ENCODE measurements around the gene TPCN2. TPM values are rescaled to one million over a fixed set of nuclear protein-coding genes. Genes with fewer than 3 reads are reported as not detected.

The TPCN2 gene
- total and polyA plus RNA-seq, 2 of the 8 experiments (the other 6 are each of a cell fraction or from before 2014, with no cell fraction given): 9.7 to 18.6 TPM

DNA sequence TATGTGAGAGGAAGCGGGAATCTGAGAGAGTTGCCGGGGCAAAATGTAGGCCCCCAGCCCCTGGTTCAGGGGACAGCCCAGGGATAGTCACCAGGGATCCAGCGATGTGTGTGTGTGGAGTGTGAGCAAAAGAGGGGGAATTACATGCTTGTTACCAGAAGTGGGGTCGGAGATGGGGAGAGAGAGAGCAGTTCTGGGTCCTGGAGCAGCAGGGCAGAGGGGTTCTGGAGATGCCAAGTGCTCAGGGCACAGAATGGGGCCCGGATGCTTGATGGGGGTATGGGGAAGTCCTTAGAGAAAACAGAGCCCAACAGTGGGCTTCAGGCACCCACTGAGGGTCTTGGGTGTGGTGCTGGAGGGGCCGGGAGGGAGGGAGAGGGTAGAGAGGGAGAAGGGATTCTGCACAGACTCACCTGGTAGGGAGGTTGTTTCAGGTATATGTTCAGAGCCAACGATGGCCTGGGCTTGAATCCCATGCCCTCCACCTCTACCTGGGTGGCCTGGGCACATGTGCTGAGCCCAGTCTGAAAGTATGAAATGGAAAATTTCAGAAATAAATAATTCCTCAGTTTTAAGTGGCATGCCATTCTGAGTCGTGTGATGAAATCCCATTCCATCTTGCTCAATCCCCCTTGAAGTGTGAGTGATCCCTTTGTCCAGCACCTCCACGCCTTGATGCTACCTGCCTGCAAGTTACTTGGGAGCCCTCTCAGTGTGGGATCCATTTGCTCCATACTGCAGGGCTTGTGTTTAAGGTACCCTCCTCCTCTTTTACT, 119.4 kb downstream of the TPCN2 start:
- no peak for TF ChIP-seq HDAC6 (IDR thresholded peaks at IDR 0.05; ENCODE audit: low read depth, low read length)
- 0 out of 2 replicates have a peak, but pooled peaks have one; percentile 24 for TF ChIP-seq CEBPB (IDR thresholded peaks at IDR 0.05; ENCODE audit: low read depth, low read length)
- TF ChIP-seq SP1 (IDR thresholded peaks at IDR 0.05; ENCODE audit: low read depth, low read length): no peak
- TF ChIP-seq PHF8 (conservative IDR thresholded peaks at IDR 0.05; ENCODE audit: low read depth, low read length): no peak
- H3K4me1 ChIP-seq (replicated peaks in 1 of 4; ENCODE audit: control insufficient read depth in 3 of 4, insufficient read depth in 4 of 4, low read length in 3 of 4): peaks cover 0 to 7% (median 1%) of the 10 kb centered on the region in 4 experiments; a peak in 3 of 7 replicates
- H3K14ac ChIP-seq (ENCODE audit: insufficient read length): no peak overlapping the region
- no peak overlapping the region for H2BK5ac ChIP-seq (ENCODE audit: low read depth, low read length)
- no peak overlapping the region for H2BK20ac ChIP-seq (ENCODE audit: low read length)
- H2BK120ac ChIP-seq (replicated peaks; ENCODE audit: low read depth, low read length): no peak overlapping the region
- no peaks in the 10 kb centered on the region for H3K79me1 ChIP-seq (ENCODE audit: low read depth, low read length)
- H4K20me1 ChIP-seq (replicated peaks in 1 of 2; ENCODE audit: control insufficient read depth in 1 of 2, insufficient read depth in 2 of 2, low read length in 2 of 2): no peaks in the 10 kb centered on the region
- no peak overlapping the region for H4K5ac ChIP-seq (ENCODE audit: insufficient read length, low read depth, low read length)
- DNase-seq (ENCODE audit: low read depth in 1 of 2, low spot score in 2 of 2): no peak
- no peak overlapping the region for H3K23ac ChIP-seq (ENCODE audit: insufficient read length)
- H4K8ac ChIP-seq (ENCODE audit: extremely low read depth, insufficient read depth, low read length): no peak overlapping the region
- no peaks in the 10 kb centered on the region for H3K23me2 ChIP-seq (ENCODE audit: low read depth, low read length)
- no peak overlapping the region for H3K9ac ChIP-seq (replicated peaks in 1 of 4; ENCODE audit: extremely low read depth in 1 of 4, low read depth in 3 of 4, low read length in 3 of 4)
- CTCF ChIA-PET (ENCODE audit: partially characterized antibody): interaction anchor here (1.3 to 1.9 kb wide), 2 partner anchors 10 to 37 kb away, joined by 4 to 6 read pairs; no protein-coding TSS in a partner anchor
- no peak overlapping the region; the same call in 1 of the 2 replicates for H3K18ac ChIP-seq (ENCODE audit: extremely low read depth, low read length)
- no peaks in the 10 kb centered on the region for H3K27me3 ChIP-seq (replicated peaks in 1 of 4; ENCODE audit: control insufficient read depth in 3 of 4, extremely low read depth in 1 of 4, insufficient read depth in 3 of 4, low read length in 3 of 4)
- no peak overlapping the region for H4K91ac ChIP-seq (replicated peaks; ENCODE audit: insufficient read length, low read length)
- 0 out of 2 replicates have a peak overlapping the region, but pooled peaks have one; percentile 27 for H2BK12ac ChIP-seq (ENCODE audit: low read depth, low read length)
- no peak overlapping the region for H3K4me3 ChIP-seq (ENCODE audit: extremely low read depth in 1 of 4, insufficient read depth in 2 of 4, low read depth in 3 of 4, low read length in 4 of 4)
- H2BK15ac ChIP-seq (ENCODE audit: low read length): no peak overlapping the region
- H3K4ac ChIP-seq (replicated peaks; ENCODE audit: insufficient read length, low read depth, low read length): no peak overlapping the region
- H3K56ac ChIP-seq (replicated peaks; ENCODE audit: insufficient read length, low read depth, low read length): no peak overlapping the region
- no peaks in the 10 kb centered on the region for H3K79me2 ChIP-seq (ENCODE audit: control insufficient read depth in 1 of 2, insufficient read depth in 2 of 2, low read length in 2 of 2)
- 0 out of 2 replicates have a peak overlapping the region, but pooled peaks have one; percentile 40 for H2AK5ac ChIP-seq (ENCODE audit: low read depth, low read length)
- POLR2A ChIA-PET (ENCODE audit: partially characterized antibody): interaction anchor here (1.8 kb wide), 1 partner anchor 37 kb away, joined by 5 read pairs; no protein-coding TSS in a partner anchor
- H3K9me3 ChIP-seq (ENCODE audit: insufficient read depth in 2 of 2, low read depth in 1 of 2, low read length in 1 of 2): peaks cover 0 to 7% of the 10 kb centered on the region in 2 experiments; a peak in 2 of 4 replicates
- no peak overlapping the region for H3K4me2 ChIP-seq (ENCODE audit: insufficient read depth in 1 of 2, low read depth in 2 of 2, low read length in 2 of 2)
- FAIRE-seq: no peak
- no peak overlapping the region for H3K27ac ChIP-seq (ENCODE audit: low read depth, low read length)
- no peaks in the 10 kb centered on the region for H3K36me3 ChIP-seq (ENCODE audit: control insufficient read depth in 2 of 4, insufficient read depth in 4 of 4, low read length in 3 of 4)
- H2AFZ ChIP-seq (ENCODE audit: low read length): no peak overlapping the region
- 74% methylated on average over 7 of the region's 9 CpGs; no CpG with 5 or more reads in 1 of the 2 experiments for WGBS, 2 experiments (ENCODE audit: extremely low coverage in 1 of 2, insufficient coverage in 1 of 2, insufficient read length in 1 of 2, insufficient replicate concordance in 2 of 2, low coverage in 1 of 2, low lambda C conversion rate in 2 of 2, missing lambda C conversion rate in 1 of 2)
